Breast epithelium (tissue), 3 donors: ENCODE data around the gene PITRM1.

Source experiments
- POLR2A ChIP-seq: fragments of 450-650 bp; IDR thresholded peaks from one replicate; pipeline ENCODE4 v1.6.1; 2016; ENCODE audit warnings: antibody characterized with exemption, mild to moderate bottlenecking, moderate library complexity
- POLR2AphosphoS5 ChIP-seq, 3 donors: sonication (generic); formaldehyde crosslinking; IDR thresholded peaks; one replicate each; pipeline ENCODE4 v1.6.1; 2017; ENCODE audit warnings: antibody characterized with exemption in 3 of 3
- TF ChIP-seq, protein P1 (sequence below), 3 donors: fragments of 450-650 bp; IDR thresholded peaks; one replicate each; pipeline ENCODE4 v1.5.1; 2016 to 2017; ENCODE audit warnings: antibody characterized with exemption in 3 of 3, mild to moderate bottlenecking in 3 of 3, moderate library complexity in 3 of 3

DNA sequence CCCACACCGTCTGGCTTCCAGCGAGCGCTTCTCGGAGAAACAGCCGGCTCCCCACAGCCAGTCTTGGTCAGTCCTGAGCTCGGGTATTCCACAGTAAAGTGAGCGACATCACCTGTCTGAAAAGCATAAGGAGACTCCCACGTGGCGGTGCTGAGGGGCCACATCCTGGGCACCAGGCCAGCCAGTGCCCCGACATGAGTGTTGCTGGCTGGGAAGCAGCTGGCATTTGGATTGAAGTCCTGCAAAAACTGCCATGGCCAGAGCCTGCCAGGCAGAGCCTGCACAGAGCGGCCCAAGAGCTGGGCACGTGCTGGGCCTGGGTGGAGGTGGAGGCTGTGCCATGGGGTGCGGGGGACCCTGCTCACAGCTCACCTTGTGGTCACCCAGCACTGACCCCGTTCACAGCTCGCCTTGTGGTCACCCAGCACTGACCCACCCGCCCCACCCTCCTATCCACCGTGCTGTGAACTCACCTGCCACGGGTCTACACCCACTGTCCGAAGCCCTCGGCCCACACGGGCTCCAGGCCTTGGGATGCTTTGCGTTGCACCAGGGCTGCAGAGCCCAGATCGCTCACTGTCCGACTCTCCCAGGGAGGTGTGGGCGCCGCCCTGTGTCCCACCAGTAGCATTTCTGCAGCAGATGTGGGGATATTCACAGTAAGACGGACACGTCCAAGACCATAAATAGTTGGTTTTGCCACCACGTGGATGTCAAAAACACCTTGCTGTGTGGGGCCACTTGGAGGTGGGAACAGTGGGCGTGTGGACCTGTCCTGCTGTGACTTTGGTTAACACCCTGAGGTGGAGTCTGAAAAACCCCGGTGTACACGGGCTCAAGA is 48.8 kb downstream of the PITRM1 start:
- no peak for TF ChIP-seq POLR2A
- TF ChIP-seq, protein P1, sequence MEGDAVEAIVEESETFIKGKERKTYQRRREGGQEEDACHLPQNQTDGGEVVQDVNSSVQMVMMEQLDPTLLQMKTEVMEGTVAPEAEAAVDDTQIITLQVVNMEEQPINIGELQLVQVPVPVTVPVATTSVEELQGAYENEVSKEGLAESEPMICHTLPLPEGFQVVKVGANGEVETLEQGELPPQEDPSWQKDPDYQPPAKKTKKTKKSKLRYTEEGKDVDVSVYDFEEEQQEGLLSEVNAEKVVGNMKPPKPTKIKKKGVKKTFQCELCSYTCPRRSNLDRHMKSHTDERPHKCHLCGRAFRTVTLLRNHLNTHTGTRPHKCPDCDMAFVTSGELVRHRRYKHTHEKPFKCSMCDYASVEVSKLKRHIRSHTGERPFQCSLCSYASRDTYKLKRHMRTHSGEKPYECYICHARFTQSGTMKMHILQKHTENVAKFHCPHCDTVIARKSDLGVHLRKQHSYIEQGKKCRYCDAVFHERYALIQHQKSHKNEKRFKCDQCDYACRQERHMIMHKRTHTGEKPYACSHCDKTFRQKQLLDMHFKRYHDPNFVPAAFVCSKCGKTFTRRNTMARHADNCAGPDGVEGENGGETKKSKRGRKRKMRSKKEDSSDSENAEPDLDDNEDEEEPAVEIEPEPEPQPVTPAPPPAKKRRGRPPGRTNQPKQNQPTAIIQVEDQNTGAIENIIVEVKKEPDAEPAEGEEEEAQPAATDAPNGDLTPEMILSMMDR (IDR thresholded peaks at IDR 0.05): no peak
- no peak for TF ChIP-seq POLR2AphosphoS5 (IDR thresholded peaks at IDR 0.05)
